ENCODE results near the gene SH2D4B. TPM values are rescaled to one million over a fixed set of nuclear protein-coding genes. Genes with fewer than 3 reads are reported as not detected.

Gene SH2D4B
- total and polyA plus RNA-seq, 10 of the 15 experiments (the other 5 are each of a cell fraction or from before 2014, with no cell fraction given) = 0.04 to 0.21 (median 0.13) TPM; not detected in 5

DNA sequence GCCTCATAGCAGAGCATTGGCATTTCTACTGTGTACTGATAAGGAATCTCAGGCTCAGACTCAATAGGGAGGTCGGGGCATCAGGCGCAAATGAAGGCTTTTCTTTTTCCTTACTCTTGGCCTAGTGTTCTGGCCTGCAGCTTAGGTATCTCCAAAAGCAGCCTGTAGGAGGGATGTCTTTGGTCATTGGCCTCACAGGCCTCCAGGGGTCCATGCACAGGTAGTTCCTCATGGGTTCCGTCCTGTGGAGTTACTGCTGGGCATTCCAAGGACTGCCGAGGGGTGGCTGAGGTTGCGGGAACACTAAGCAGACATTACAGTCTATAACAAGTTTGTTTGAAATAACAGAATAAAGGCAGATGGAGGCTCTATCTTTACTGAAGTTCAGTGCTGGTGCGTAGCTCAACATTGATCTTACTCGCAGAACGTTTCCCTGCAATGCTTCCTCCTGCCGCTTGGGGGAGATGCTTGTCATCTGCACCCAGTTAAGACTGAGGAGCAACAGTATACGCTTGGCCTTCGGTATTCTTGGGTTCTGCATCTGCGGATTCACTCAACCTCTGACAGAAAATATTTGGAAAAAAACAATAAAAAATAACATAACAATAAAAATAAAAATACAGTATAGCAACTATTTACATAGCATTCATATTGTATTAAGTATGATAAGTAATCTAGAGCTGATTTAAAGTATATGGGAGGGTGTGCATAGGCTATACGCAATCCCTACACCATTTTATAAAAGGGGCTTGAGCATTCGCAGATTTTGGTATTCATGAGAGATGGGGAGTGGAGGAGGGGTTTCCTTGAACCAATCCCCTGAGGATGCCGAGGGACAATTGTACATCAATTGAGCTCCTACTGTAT, 58.9 kb downstream of the SH2D4B start:
- intact Hi-C loops (cut with micrococcal nuclease; ENCODE audit: unreplicated experiment) = loop anchor here (10.0 kb wide), 1 partner anchor 438 kb away; no protein-coding TSS in a partner anchor
- peak; percentile 47 for ATAC-seq
- CTCF ChIA-PET = interaction anchor here (0.7 to 6.2 kb wide), 17 partner anchors 9 to 328 kb away, joined by 3 to 63 read pairs (median 5); no protein-coding TSS in a partner anchor
- WGBS (ENCODE audit: insufficient coverage, insufficient replicate concordance, low lambda C conversion rate, missing lambda C conversion rate) = 47% methylated on average over 15 of the region's 15 CpGs
- FAIRE-seq = peak; percentile 92
- Histone ChIP-seq H3K9me3 (replicated peaks; ENCODE audit: control insufficient read depth, insufficient read depth, low read length) (no peaks in the 10 kb centered on the region), H3K79me2 (ENCODE audit: control insufficient read depth, insufficient read depth, low read length) (no peaks in the 10 kb centered on the region), H3K27me3 (replicated peaks in 1 of 2; ENCODE audit: control insufficient read depth in 2 of 2, insufficient read depth in 2 of 2, low read length in 1 of 2) (no peaks in the 10 kb centered on the region), H3K27ac (ENCODE audit: control insufficient read depth, insufficient read depth) (no peak overlapping the region), H2AFZ (ENCODE audit: control insufficient read depth, low read depth, low read length) (no peak overlapping the region), H3K4me1 (ENCODE audit: control insufficient read depth, insufficient read depth, low read length) (peaks cover 17% of the 10 kb centered on the region), H3K36me3 (ENCODE audit: control insufficient read depth in 2 of 2, insufficient read depth in 2 of 2, low read length in 1 of 2) (no peaks in the 10 kb centered on the region), H3K9ac (ENCODE audit: control insufficient read depth, insufficient read depth, low read length) (no peak overlapping the region), H4K20me1 (ENCODE audit: control insufficient read depth, insufficient read depth) (no peaks in the 10 kb centered on the region), H3K4me2 (ENCODE audit: control insufficient read depth, insufficient read depth) (no peak overlapping the region), H3K4me3 (no peak overlapping the region)
- SMC1A ChIA-PET (ENCODE audit: uncharacterized antibody, unreplicated experiment) = interaction anchor here (0.6 to 3.9 kb wide), 8 partner anchors 41 to 175 kb away, joined by 3 to 35 read pairs (median 4); partner anchors contain the start of gene SH2D4B
- in situ Hi-C loops (cut with MboI) = loop anchor here (10.0 kb wide), 1 partner anchor 152 kb away; no protein-coding TSS in a partner anchor
- POLR2A ChIA-PET = no interaction called here
- BruUV-seq (replicated peaks) = no TSS peak
- RAD21 ChIA-PET (ENCODE audit: unreplicated experiment) = interaction anchor here (0.8 to 3.9 kb wide), 7 partner anchors 10 to 153 kb away, joined by 3 to 38 read pairs (median 5); partner anchors contain the start of gene SH2D4B
- DNase-seq (ENCODE audit: low read depth, low spot score) = no peak
- TF ChIP-seq YBX1 (IDR thresholded peaks at IDR 0.05) (no peak), BRCA1 (IDR thresholded peaks at IDR 0.05; ENCODE audit: low read depth, low read length) (no peak), POLR2A (IDR thresholded peaks at IDR 0.05; ENCODE audit: low read depth, low read length) (no peak), ZNF274 (IDR thresholded peaks at IDR 0.05; ENCODE audit: insufficient read depth, insufficient read length) (no peak), SIX5 (IDR thresholded peaks at IDR 0.05; ENCODE audit: low read depth, low read length, severe bottlenecking) (no peak), SMARCA5 (IDR thresholded peaks at IDR 0.05) (0 out of 2 replicates have a peak, but pooled peaks have one; percentile 21), SREBF2 (IDR thresholded peaks at IDR 0.05; ENCODE audit: low read length) (no peak), MYB (IDR thresholded peaks at IDR 0.05; ENCODE audit: borderline replicate concordance, low read depth, low read length) (no peak)
- TF ChIP-seq, protein P1, sequence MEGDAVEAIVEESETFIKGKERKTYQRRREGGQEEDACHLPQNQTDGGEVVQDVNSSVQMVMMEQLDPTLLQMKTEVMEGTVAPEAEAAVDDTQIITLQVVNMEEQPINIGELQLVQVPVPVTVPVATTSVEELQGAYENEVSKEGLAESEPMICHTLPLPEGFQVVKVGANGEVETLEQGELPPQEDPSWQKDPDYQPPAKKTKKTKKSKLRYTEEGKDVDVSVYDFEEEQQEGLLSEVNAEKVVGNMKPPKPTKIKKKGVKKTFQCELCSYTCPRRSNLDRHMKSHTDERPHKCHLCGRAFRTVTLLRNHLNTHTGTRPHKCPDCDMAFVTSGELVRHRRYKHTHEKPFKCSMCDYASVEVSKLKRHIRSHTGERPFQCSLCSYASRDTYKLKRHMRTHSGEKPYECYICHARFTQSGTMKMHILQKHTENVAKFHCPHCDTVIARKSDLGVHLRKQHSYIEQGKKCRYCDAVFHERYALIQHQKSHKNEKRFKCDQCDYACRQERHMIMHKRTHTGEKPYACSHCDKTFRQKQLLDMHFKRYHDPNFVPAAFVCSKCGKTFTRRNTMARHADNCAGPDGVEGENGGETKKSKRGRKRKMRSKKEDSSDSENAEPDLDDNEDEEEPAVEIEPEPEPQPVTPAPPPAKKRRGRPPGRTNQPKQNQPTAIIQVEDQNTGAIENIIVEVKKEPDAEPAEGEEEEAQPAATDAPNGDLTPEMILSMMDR (IDR thresholded peaks at IDR 0.05 in 2 of 3, conservative IDR thresholded peaks at IDR 0.05 in 1 of 3; ENCODE audit: control insufficient read depth in 2 of 3, extremely low read depth in 1 of 3, insufficient read depth in 1 of 3, low read depth in 3 of 3, low read length in 3 of 3) = peak; percentile 48 to 83 (median 80)
- TF ChIP-seq, protein P2, sequence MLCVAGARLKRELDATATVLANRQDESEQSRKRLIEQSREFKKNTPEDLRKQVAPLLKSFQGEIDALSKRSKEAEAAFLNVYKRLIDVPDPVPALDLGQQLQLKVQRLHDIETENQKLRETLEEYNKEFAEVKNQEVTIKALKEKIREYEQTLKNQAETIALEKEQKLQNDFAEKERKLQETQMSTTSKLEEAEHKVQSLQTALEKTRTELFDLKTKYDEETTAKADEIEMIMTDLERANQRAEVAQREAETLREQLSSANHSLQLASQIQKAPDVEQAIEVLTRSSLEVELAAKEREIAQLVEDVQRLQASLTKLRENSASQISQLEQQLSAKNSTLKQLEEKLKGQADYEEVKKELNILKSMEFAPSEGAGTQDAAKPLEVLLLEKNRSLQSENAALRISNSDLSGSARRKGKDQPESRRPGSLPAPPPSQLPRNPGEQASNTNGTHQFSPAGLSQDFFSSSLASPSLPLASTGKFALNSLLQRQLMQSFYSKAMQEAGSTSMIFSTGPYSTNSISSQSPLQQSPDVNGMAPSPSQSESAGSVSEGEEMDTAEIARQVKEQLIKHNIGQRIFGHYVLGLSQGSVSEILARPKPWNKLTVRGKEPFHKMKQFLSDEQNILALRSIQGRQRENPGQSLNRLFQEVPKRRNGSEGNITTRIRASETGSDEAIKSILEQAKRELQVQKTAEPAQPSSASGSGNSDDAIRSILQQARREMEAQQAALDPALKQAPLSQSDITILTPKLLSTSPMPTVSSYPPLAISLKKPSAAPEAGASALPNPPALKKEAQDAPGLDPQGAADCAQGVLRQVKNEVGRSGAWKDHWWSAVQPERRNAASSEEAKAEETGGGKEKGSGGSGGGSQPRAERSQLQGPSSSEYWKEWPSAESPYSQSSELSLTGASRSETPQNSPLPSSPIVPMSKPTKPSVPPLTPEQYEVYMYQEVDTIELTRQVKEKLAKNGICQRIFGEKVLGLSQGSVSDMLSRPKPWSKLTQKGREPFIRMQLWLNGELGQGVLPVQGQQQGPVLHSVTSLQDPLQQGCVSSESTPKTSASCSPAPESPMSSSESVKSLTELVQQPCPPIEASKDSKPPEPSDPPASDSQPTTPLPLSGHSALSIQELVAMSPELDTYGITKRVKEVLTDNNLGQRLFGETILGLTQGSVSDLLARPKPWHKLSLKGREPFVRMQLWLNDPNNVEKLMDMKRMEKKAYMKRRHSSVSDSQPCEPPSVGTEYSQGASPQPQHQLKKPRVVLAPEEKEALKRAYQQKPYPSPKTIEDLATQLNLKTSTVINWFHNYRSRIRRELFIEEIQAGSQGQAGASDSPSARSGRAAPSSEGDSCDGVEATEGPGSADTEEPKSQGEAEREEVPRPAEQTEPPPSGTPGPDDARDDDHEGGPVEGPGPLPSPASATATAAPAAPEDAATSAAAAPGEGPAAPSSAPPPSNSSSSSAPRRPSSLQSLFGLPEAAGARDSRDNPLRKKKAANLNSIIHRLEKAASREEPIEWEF (IDR thresholded peaks at IDR 0.05; ENCODE audit: insufficient replicate concordance, low read depth, low read length) = no peak
- TF ChIP-seq, protein P3, sequence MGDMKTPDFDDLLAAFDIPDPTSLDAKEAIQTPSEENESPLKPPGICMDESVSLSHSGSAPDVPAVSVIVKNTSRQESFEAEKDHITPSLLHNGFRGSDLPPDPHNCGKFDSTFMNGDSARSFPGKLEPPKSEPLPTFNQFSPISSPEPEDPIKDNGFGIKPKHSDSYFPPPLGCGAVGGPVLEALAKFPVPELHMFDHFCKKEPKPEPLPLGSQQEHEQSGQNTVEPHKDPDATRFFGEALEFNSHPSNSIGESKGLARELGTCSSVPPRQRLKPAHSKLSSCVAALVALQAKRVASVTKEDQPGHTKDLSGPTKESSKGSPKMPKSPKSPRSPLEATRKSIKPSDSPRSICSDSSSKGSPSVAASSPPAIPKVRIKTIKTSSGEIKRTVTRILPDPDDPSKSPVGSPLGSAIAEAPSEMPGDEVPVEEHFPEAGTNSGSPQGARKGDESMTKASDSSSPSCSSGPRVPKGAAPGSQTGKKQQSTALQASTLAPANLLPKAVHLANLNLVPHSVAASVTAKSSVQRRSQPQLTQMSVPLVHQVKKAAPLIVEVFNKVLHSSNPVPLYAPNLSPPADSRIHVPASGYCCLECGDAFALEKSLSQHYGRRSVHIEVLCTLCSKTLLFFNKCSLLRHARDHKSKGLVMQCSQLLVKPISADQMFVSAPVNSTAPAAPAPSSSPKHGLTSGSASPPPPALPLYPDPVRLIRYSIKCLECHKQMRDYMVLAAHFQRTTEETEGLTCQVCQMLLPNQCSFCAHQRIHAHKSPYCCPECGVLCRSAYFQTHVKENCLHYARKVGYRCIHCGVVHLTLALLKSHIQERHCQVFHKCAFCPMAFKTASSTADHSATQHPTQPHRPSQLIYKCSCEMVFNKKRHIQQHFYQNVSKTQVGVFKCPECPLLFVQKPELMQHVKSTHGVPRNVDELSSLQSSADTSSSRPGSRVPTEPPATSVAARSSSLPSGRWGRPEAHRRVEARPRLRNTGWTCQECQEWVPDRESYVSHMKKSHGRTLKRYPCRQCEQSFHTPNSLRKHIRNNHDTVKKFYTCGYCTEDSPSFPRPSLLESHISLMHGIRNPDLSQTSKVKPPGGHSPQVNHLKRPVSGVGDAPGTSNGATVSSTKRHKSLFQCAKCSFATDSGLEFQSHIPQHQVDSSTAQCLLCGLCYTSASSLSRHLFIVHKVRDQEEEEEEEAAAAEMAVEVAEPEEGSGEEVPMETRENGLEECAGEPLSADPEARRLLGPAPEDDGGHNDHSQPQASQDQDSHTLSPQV (IDR thresholded peaks at IDR 0.05) = no peak
